GM12878 (cell line): Measurements from ENCODE around the gene FGD1. TPM values are rescaled to one million over a fixed set of nuclear protein-coding genes. Genes with fewer than 3 reads are reported as not detected.

Source experiments
- ATAC-seq: fragments of 200-7000 bp; cut with Tn5 transposase; 3 replicates; pipeline ENCODE4 v1.9.1; 2020; ENCODE audit warnings: mild to moderate bottlenecking, moderate library complexity
- BruUV-seq: library from RNA; stranded (reverse); fragments of 400-500 nt; replicated peaks from 2 replicates; lab custom pipeline; 2021; lab: Mats Ljungman, UMichigan
- CTCF ChIA-PET: fragments of 300-600 bp; sonication (Branson Sonifier 250); formaldehyde crosslinking; extraction: SDS; loops from one replicate; lab custom pipeline; 2021; ENCODE audit warnings: inconsistent platforms; lab: Yijun Ruan, JAX
- POLR2A ChIA-PET: fragments of 350-600 bp; formaldehyde crosslinking; extraction: SDS; loops from one replicate; lab custom pipeline; 2021; ENCODE audit warnings: inconsistent platforms; lab: Charles Lee
- RAD21 ChIA-PET: fragments of 300-600 bp; sonication (Branson Sonifier 250); formaldehyde crosslinking; loops from one replicate; lab custom pipeline; 2023; ENCODE audit warnings: antibody characterized with exemption; ENCODE audit not compliant: unreplicated experiment; lab: Charles Lee
- SMC1A ChIA-PET: fragments of 300-600 bp; sonication (Branson Sonifier 250); formaldehyde crosslinking; loops from one replicate; lab custom pipeline; 2023; ENCODE audit not compliant: unreplicated experiment, uncharacterized antibody; lab: Charles Lee
- DNase-seq: peaks from one replicate; pipeline ENCODE4 v3.0.0-alpha.2; 2011; ENCODE audit warnings: low read depth, low spot score
- FAIRE-seq: peaks from 3 replicates; lab custom pipeline; 2011; peaks lifted over from hg19 to GRCh38; lab: Jason Lieb, UNC
- H2AFZ ChIP-seq: 2 replicates; pipeline ENCODE4 v1.6.0; 2011; ENCODE audit warnings: low read depth, low read length, control low read depth; ENCODE audit not compliant: control insufficient read depth
- H3K27ac ChIP-seq: 2 replicates; pipeline ENCODE4 v1.5.1; 2011; ENCODE audit warnings: control low read depth; ENCODE audit not compliant: control insufficient read depth, insufficient read depth
- H3K27me3 ChIP-seq, 2 experiments: replicated peaks in 1 of 2; 2 replicates each; pipeline versions ENCODE4 v1.6.0 to v1.6.1; 2011; ENCODE audit warnings: low read length in 1 of 2; ENCODE audit not compliant: control insufficient read depth in 2 of 2, insufficient read depth in 2 of 2
- H3K36me3 ChIP-seq, 2 experiments: 2 replicates each; pipeline ENCODE4 v1.5.1; 2011; ENCODE audit warnings: low read length in 1 of 2; ENCODE audit not compliant: control insufficient read depth in 2 of 2, insufficient read depth in 2 of 2
- H3K4me1 ChIP-seq: 2 replicates; pipeline ENCODE4 v1.6.1; 2011; ENCODE audit warnings: mild to moderate bottlenecking, low read length, moderate library complexity, mixed read lengths; ENCODE audit not compliant: control insufficient read depth, insufficient read depth
- H3K4me2 ChIP-seq: 2 replicates; pipeline ENCODE4 v1.6.0; 2011; ENCODE audit warnings: control low read depth; ENCODE audit not compliant: control insufficient read depth, insufficient read depth
- H3K4me3 ChIP-seq: fragments of 200-600 bp; sonication (generic); 2 replicates; pipeline ENCODE4 v1.5.1; 2016
- H3K79me2 ChIP-seq: 2 replicates; pipeline ENCODE4 v1.6.0; 2011; ENCODE audit warnings: low read length; ENCODE audit not compliant: control insufficient read depth, insufficient read depth
- H3K9ac ChIP-seq: 2 replicates; pipeline ENCODE4 v1.8.0; 2011; ENCODE audit warnings: low read length, control low read depth, mixed read lengths; ENCODE audit not compliant: control insufficient read depth, insufficient read depth
- H3K9me3 ChIP-seq: replicated peaks from 3 replicates; pipeline ENCODE4 v1.5.1; 2011; ENCODE audit warnings: mild to moderate bottlenecking, low read length; ENCODE audit not compliant: control insufficient read depth, insufficient read depth
- H4K20me1 ChIP-seq: 2 replicates; pipeline ENCODE4 v1.6.0; 2011; ENCODE audit not compliant: control insufficient read depth, insufficient read depth
- CTCF ChIP-seq, 3 experiments: IDR thresholded peaks in 2 of 3; conservative IDR thresholded peaks in 1 of 3; 2 replicates each; pipeline ENCODE4 v1.5.1; 2011; ENCODE audit warnings: low read depth in 3 of 3, low read length in 3 of 3, mild to moderate bottlenecking in 3 of 3, control low read depth in 2 of 3, moderate library complexity in 2 of 3, inconsistent platforms in 1 of 3, mixed read lengths in 1 of 3; ENCODE audit not compliant: control insufficient read depth in 2 of 3, insufficient read depth in 1 of 3; ENCODE audit errors: extremely low read depth in 1 of 3
- CUX1 ChIP-seq: IDR thresholded peaks from 2 replicates; pipeline ENCODE4 v1.6.1; 2012; ENCODE audit warnings: improper control_type of control experiment, low read depth, low read length; ENCODE audit not compliant: insufficient replicate concordance
- EZH2 ChIP-seq: IDR thresholded peaks from 2 replicates; pipeline ENCODE4 v1.6.1; 2012; ENCODE audit warnings: low read depth, mild to moderate bottlenecking, control low read depth, inconsistent platforms, low read length, borderline replicate concordance; ENCODE audit not compliant: control insufficient read depth
- HDAC6 ChIP-seq: fragments of 200-600 bp; sonication (generic); IDR thresholded peaks from one replicate; pipeline ENCODE4 v1.8.0; 2017; ENCODE audit warnings: antibody characterized with exemption; ENCODE audit not compliant: unreplicated experiment
- IKZF2 ChIP-seq, 2 experiments: fragments of 450-650 bp; IDR thresholded peaks; 2 replicates each; pipeline ENCODE4 v1.6.1; 2017; ENCODE audit warnings: mild to moderate bottlenecking in 2 of 2, moderate library complexity in 2 of 2
- IRF5 ChIP-seq: fragments of 450-650 bp; IDR thresholded peaks from 2 replicates; pipeline ENCODE4 v1.6.1; 2017; ENCODE audit warnings: borderline replicate concordance
- JUNB ChIP-seq: IDR thresholded peaks from 2 replicates; pipeline ENCODE4 v1.6.1; 2016; ENCODE audit warnings: antibody characterized with exemption, mild to moderate bottlenecking
- PAX5 ChIP-seq: IDR thresholded peaks from 2 replicates; pipeline ENCODE4 v1.6.1; 2011; ENCODE audit warnings: low read depth, low read length, borderline replicate concordance
- PAX8 ChIP-seq: fragments of 450-650 bp; IDR thresholded peaks from 2 replicates; pipeline ENCODE4 v1.6.1; 2017; ENCODE audit warnings: mild to moderate bottlenecking, moderate library complexity
- POLR2A ChIP-seq: IDR thresholded peaks from 2 replicates; pipeline ENCODE4 v1.6.1; 2011; ENCODE audit warnings: low read depth, mild to moderate bottlenecking, low read length
- RBBP5 ChIP-seq: fragments of 200-600 bp; sonication (generic); conservative IDR thresholded peaks from 2 replicates; pipeline ENCODE4 v1.6.1; 2016
- RELA ChIP-seq: fragments of 450-650 bp; IDR thresholded peaks from 2 replicates; pipeline ENCODE4 v1.8.0; 2014; ENCODE audit warnings: borderline replicate concordance; ENCODE audit not compliant: partially characterized antibody
- RFX5 ChIP-seq: IDR thresholded peaks from 2 replicates; pipeline ENCODE4 v1.6.1; 2011; ENCODE audit warnings: low read depth, low read length, improper control_type of control experiment
- SUZ12 ChIP-seq: fragments of 200-600 bp; sonication (generic); IDR thresholded peaks from one replicate; pipeline ENCODE4 v1.6.1; 2018; ENCODE audit warnings: antibody characterized with exemption, mild to moderate bottlenecking; ENCODE audit not compliant: unreplicated experiment
- WRNIP1 ChIP-seq: IDR thresholded peaks from 2 replicates; pipeline ENCODE4 v1.6.1; 2011; ENCODE audit warnings: low read depth, low read length, improper control_type of control experiment, borderline replicate concordance
- ZBED1 ChIP-seq: IDR thresholded peaks from 2 replicates; pipeline ENCODE4 v1.6.1; 2016; ENCODE audit warnings: borderline replicate concordance
- WGBS: methylation state at CpG from one replicate; pipeline ENCODE4 v1.1.6; 2016; ENCODE audit warnings: low lambda C conversion rate; ENCODE audit not compliant: insufficient replicate concordance, insufficient coverage; ENCODE audit errors: missing lambda C conversion rate; 5-methylcytosine and 5-hydroxymethylcytosine counted together
- in situ Hi-C: fragments of 300-500 bp; cut with MboI; formaldehyde crosslinking; loops from 9 replicates; pipeline ENCODE4 v1.14.3; 2018; ENCODE audit warnings: mixed read lengths
- intact Hi-C: fragments of 100-400 bp; cut with micrococcal nuclease; formaldehyde crosslinking; loops from one replicate; pipeline ENCODE4 v1.14.2; 2022; ENCODE audit not compliant: unreplicated experiment
- polyA plus RNA-seq, 11 experiments: library from polyadenylated mRNA; depleted of rRNA in 4 of 11; unstranded in 6 of 11; stranded (reverse) in 5 of 11; fragments of >200 nt; fragmentation: Nextera tagmentation in 4 of 11; fragmentation: Illumina TruSeq in 1 of 11; extraction: Ambion mirVana in 4 of 11; extraction: Trizol in 1 of 11; gene quantifications; 1 replicate in 1 of 11; 2 replicates in 10 of 11; pipeline versions ENCODE4 v1.2.1 to v1.2.3, GENCODE V29; 2011 to 2016; ENCODE audit warnings: inconsistent platforms in 2 of 11, missing spikeins in 2 of 11, low read depth in 1 of 11
- total RNA-seq, 4 experiments: library from RNA; depleted of rRNA in 3 of 4; stranded (reverse); fragments of >200 nt in 3 of 4; fragmentation: Illumina TruSeq in 1 of 4; extraction: Trizol in 1 of 4; gene quantifications; 2 replicates each; pipeline versions ENCODE4 v1.2.1 to v1.2.3, GENCODE V29; 2013 to 2021

FGD1 gene
- total and polyA plus RNA-seq, 10 of the 15 experiments (the other 5 are each of a cell fraction or from before 2014, with no cell fraction given) = 0.05 to 0.50 (median 0.45) TPM; not detected in 7

- TF ChIP-seq CUX1 = no peak
- no peak for TF ChIP-seq PAX5
- no peak for TF ChIP-seq RFX5
- TF ChIP-seq HDAC6 = no peak
Measured at GRCh38 chrX:54484666-54485065, 11.4 kb downstream of the FGD1 start (continued).

- ChIA-PET RAD21 (no interaction called here), SMC1A (no interaction called here), CTCF (no interaction called here), POLR2A (no interaction called here)
- intact Hi-C loops (no loop called here), in situ Hi-C loops (no loop called here)
- H3K9ac ChIP-seq = no peak overlapping the region
- no peaks in the 10 kb centered on the region for H3K9me3 ChIP-seq
- DNase-seq = no peak
- H3K4me1 ChIP-seq = no peaks in the 10 kb centered on the region
- no peak for ATAC-seq
- no peaks in the 10 kb centered on the region for H3K27me3 ChIP-seq
- no peak overlapping the region for H3K4me2 ChIP-seq
- H4K20me1 ChIP-seq = no peaks in the 10 kb centered on the region
- no peak overlapping the region for H2AFZ ChIP-seq
- H3K36me3 ChIP-seq = no peaks in the 10 kb centered on the region
- no TSS peak for BruUV-seq
- no peak overlapping the region for H3K4me3 ChIP-seq
- H3K27ac ChIP-seq = no peak overlapping the region
- no peak for FAIRE-seq
- no peaks in the 10 kb centered on the region for H3K79me2 ChIP-seq
- 57% methylated on average over 9 of the region's 9 CpGs for WGBS
- TF ChIP-seq WRNIP1 (no peak), HDAC6 (no peak), CTCF (IDR thresholded peaks at IDR 0.05 in 2 of 3, conservative IDR thresholded peaks at IDR 0.05 in 1 of 3; ENCODE audit: control insufficient read depth in 2 of 3, extremely low read depth in 1 of 3, insufficient read depth in 1 of 3, low read depth in 3 of 3, low read length in 3 of 3) (no peak), IRF5 (no peak), PAX8 (no peak), EZH2 (no peak), IKZF2 (IDR thresholded peaks at IDR 0.05) (no peak), JUNB (no peak), SUZ12 (no peak), RBBP5 (no peak), RELA (no peak), POLR2A (no peak), ZBED1 (no peak)
Measured at GRCh38 chrX:54483946-54484345, 12.1 kb downstream of the FGD1 start.
